HG02759 (cell line): ENCODE data around the gene IL27RA.
A peak's percentile ranks its signal among the peaks of the same experiment; 100 is the strongest.

Experiments
- ATAC-seq: cut with Tn5 transposase; IDR thresholded peaks from one replicate; pipeline ENCODE4 v1.9.1; 2021; ENCODE audit warnings: mild to moderate bottlenecking, moderate library complexity; ENCODE audit not compliant: unreplicated experiment

IL27RA gene

DNA sequence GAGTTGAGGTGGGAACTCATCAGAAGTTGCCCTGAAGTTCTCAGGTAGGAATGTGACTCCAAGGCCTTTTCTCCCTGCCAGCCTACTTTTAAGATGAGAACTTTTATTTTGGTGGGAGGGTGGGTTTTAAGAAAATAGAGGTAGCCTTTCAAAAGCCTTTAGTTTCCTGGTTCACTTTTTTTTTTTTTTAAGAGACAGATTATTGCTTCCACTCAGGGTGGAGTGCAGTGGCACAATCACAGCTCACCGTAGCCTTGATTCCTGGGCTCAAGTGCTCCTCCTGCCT is 51.1 kb downstream of the IL27RA start:
- no peak for ATAC-seq

DNA sequence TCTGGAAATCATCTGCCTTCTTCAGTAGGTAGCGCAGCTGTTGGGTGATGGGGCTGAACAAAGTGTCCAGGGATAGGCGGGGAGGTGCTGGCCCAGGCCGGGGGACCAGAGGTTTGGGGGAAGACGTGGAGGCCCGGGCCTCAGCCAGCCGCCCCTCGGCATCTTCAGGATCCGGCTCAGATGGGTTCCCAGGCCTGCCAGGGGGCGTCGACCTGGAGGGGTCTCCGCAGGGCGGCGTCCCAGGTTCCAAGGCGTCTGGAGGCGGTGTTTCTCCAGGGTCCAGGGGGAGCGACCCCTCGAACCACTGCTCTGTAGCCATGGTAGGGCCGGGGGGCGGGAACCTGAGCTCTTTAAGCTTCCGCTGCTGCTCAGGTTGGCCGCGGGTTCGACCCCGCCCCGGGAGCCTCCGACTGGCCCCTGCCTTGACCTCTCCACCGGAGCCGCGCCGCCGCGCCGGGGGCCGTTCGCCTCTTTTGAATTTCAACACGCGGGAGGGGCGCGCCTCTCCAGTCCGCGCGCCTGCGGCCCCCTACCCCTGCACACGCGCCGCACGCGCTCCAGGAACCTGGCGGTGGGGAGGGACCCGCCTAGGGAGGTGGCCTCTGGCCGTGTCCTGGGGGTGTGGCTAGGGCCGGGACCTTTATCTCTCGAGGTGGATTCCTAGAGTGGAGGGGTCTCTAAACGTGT is 53.9 kb downstream of the IL27RA start, which contains the start of gene C19orf67:
Gene C19orf67, minus strand, starts transcription at position 475 of the 687 bp plus-strand sequence. Its CDS starts 156 bp downstream, at position 319.
- no peak for ATAC-seq

DNA sequence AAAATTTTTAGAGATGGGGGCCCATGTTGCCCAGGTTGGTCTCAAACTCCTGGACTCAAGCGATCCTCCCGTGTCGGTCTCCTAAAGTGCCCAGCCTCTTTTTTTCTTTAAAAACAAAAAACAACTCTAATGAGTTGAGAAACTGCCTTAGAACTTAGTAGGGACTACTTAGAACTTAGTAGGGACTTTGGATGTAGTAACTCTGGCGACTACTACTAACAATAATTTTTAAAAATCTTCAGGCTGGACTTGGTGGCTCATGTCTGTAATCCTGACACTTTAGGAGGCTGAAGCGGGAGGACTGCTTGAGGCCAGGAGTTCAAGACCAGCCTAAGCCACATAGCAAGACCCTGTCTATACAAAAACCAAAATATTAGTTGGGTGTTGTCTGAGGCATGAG is 54.5 kb downstream of the IL27RA start:
- ATAC-seq, result no peak

DNA sequence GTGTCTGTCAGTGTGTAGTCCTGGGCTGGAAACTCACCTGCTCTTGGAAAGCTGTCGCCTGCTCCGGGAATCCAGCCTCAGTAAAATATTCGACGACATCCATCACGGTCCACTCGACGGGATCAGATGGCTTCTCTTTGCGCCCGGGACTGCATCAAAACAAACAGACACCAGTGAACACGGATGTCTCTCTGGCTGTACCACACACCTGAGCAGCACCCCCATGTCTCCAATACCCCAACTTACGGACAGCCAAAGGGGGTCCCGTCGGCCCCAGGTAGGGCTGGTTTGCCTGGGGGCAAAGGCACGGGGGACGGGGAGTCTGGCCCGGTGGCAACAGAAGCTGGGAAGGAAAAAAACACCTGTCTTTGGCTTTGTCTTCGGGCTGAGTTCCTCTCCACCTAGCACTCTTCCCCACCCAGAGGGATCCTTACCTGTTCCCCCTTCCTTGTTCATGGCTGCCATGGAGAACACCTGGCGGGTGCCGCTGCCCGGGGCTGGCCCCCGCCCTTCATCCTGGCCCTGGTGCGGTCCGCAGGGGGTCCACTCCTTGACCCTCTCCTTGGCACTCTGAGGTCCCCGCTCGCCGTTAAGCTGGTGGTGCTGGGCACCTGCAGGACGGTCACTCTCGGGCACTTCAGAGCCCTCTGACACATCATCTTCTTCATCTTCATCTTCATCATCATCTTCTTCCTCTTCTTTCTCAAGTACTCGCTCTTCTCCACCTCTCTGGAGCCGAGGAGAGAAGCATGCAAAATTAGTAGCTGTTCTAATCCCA is 57.3 kb downstream of the IL27RA start:
- ATAC-seq, result no peak

DNA sequence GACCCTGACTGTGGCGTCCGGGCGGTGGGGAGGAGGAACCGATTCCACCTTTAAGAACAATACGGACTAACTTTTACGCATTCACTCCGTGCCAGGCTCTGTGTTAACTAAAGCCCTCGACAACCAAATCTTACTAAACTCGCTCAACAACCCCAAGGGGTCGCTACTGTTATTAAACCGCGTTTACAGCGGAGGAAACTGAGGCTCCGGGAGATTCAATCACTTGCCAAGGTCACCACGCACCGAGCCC is 57.8 kb downstream of the IL27RA start:
- ATAC-seq, result no peak

DNA sequence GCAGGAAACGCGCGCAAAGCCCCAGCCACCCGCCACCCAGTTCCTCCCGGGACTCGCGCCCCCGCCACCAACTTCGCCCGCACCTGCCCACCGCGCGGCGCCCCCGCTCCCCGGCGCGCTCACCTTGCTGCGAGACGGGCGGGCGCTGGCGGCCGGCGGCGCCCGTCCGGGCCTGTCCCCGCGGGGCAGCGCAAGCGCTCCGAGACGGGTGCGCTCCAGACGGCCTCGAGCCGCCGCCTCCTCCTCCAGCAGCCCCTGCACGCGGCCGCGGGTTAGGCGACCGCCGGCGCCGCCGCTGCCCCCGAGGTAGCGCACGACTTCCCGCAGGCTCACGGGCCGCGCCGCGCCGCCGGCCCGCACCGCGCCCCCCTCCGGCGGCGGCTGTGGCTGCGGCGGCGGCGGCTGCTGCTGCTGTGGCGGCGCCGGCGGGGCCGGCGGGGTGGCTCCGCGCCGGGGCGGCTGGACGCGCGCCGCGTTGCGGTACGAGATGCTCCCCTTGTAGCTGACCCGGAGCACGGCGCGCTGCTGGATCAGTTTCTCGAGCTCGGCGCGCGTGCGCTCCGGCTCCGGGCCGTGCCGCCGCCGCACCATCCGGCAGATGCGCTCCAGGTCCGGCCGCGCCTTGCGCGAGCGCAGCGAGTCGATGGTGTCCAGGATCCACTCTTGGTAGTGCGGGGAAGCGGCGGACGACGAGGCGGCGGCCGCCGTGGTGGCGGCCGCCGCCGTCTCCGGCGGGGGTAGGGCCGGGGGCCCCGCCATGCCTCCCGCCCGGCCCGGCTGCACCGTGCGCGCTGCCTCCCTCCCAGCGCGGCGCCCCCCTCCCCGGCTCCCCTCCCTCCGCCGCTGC is 58.3 kb downstream of the IL27RA start:
- peak; percentile 30 for ATAC-seq

DNA sequence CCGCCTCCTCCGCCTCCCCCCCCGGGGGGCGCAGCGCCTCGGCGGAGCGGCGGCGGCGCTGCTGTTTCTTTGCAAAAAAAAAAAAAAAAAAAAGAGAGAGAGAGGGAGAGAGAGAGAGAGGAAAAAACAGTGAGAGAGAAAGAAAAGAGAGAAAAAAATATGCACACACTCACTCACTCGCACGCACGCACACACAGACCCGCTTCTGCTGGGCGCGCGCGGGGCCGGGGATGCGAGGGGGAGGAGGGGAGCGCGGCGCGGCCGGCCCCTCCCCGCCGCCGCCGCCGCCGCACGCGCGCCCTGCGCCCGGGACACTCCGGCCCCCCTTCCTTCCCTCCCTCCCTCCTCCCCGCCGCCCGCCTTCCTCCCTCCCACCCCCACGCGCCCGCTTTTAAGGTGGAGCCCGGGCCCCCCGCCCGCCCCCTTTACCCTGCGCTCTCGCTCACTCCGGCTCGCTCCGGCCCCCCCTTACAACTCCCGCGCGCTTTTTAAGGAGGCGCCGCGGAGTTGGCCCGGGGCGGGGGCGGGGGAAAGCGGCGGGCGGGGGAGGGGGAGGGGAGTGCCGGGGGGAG is 59.0 kb downstream of the IL27RA start, which contains the start of gene SAMD1:
Gene SAMD1, minus strand, starts transcription at position 243 of the 572 bp plus-strand sequence.
- ATAC-seq, result peak; percentile 52

DNA sequence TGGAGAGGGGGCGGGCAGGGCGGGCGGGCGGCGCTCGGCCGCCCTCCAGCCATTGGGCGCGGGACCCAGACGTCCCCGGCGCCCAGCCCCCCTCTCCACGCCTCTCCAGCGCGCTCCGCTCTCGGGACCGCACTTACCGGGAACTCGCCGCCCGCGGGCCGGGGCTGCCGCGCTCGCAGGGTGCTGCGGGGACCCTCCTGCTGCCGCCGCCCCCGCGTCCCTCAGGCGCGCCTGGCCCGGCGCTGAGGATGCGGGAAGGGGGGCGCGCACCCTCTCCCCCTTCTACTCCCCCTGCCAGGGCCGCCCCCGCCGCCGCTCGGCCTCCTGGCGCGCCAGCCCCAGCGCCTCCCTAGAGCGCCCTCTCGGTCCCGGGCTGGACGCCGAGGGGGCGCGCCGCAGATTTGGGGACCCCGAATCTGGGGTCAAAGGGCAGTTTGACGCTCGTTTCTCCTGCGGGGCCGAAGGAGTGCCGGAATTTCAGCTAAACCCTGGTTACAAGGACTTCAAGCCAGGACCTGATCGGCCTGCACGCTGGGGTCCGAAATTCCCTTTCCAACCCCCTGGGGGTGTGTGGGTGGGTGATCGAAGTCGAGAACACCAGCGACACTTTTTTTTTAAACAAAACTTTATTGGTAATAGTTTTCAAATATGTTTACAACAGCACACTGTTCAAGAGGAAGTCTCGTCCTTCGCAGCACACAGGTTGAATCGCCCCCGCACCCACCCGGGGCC is 59.7 kb downstream of the IL27RA start:
- peak; percentile 66 for ATAC-seq

DNA sequence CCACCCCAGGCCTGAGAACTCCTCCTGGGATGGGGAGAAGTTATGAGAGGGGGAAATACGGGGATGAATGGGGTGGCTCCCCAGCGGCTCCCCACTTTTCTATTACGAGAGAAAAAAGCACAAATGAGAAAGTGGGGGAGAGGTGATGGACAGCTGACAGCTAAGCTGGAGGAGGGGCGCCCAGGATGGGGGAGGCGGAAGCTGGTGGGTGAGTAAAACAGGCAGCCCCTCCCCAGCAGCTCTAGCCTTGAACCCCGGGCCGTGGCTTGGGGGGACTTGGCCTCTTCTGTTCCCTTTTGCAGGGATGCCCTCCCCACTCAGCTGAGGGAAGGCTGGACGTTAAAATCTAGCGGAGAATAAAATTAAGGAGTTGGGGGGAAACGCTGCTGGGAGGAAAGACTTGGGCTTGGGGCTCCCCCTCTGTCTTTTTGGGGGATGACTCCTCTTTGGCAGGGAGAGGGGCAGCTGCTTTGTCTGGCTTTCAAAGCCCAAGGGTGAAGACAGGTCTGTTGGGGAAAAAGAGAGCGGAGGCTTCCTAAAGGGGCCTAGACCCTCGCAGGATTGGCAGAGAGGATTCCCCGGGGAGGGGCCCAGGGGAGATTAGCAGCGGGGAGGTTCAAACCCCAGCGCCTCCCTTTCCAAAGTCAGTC is 60.4 kb downstream of the IL27RA start:
- ATAC-seq, result no peak

DNA sequence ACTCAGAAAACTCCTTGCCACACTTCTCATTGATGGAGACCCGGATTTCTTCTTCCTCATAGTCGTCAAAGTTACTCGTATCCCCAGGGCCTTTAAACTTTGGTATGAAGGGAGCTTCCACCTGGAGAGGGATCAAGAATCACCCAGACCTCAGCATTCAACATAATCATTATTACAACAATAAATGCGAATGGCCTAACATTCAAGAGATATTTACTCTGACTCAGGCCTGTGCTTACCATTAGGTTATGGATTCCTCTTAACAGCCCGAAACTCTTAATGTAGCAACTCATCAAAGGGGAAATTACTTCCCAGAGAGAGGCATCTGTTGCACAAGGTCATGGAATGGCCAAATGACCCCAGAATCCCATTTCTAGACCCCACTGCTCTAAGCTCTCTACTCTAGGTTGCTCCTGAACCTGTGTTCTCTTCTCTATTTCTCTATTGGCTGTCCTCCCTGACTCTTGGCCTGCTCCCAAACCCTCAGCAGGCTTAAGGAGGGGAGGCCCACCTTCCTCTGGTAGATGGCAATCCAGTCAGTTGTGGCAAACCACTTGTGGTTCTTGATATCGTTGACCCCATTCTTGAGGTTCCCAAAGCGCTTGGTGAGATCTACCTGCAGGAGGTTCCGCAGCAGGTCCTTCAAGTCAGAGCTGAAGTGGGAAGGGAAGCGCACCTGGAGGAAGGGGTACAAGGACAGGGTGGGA is 61.7 kb downstream of the IL27RA start:
- ATAC-seq, result no peak

DNA sequence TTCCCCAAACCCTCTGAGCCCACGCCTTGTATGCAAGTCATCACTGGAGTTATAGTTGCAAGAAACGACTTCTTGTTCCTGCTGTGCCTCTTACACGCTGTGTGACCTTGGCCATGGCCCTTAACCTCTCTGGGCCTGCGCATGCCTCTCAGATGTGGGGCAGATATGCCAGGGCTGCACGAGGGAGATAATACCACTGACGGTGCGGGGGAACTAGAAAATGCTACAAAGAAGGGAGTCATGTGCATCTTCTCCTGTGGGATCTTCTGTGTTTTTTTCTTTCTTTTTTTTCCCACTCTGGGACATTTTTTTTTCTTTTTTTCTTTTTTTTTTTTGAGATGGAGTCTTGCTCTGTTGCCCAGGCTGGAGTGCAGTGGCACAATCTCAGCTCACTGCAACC is 63.3 kb downstream of the IL27RA start:
- no peak for ATAC-seq

DNA sequence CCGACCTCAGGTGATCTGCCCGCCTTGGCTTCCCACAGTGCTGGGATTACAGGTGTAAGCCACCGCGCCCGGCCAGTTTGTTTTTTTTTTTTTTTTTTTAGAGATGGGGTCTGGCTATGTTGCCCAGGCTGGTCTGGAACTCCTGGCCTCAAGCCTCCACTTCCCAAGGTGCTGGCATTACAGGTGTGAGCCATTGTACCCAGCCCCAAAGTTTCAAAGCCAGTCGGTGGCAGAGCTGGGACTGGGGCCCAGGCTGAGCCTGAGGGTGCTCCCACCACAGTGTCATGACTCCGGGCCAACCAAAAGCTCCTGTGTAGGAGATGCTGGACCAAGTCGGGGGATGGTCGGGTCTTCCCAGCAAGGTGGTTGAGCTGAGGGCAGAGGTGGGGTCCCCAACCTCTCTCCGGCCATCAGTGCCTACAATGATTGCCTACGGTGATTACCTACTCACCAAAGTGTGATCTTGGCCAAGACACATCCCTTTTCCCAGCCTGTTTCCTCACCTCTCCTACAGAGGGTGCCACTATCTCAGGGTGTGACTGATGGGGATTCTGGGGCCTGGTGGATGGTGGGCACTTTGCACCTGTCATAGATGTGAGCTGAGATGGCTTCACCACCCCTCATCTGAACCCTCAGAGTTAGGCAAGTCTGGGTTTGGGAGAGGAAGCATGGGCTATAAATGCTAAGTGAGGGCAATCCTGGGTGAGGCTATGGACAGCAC is 64.9 kb downstream of the IL27RA start:
- no peak for ATAC-seq

DNA sequence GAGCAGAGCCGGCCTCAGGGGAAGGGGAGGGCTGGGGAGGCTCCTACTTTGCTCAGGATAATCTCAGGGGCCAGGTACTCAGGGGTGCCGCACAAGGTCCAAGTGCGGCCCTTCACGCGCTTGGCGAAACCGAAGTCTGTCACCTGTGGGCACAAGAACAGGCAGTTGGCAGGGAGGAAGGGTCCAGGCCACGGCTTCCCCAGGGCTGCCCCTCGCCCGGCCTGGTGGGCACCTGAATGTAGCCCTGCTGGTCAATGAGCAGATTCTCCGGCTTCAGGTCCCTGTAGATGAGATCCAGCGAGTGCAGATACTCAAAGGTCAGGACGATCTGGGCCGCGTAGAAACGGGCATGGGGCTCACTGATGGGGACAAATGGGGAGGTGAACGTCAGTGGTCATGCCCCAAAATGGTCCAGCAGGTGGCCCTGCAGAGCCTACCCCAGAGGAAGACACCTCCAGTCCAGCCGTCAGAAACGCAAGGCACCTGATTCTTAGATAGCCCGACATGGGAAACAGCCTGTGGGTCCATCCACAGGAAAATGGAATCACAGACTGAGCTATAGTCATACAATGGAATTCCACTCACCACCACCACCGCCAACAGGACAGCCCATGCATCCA is 66.1 kb downstream of the IL27RA start:
- ATAC-seq, result no peak

DNA sequence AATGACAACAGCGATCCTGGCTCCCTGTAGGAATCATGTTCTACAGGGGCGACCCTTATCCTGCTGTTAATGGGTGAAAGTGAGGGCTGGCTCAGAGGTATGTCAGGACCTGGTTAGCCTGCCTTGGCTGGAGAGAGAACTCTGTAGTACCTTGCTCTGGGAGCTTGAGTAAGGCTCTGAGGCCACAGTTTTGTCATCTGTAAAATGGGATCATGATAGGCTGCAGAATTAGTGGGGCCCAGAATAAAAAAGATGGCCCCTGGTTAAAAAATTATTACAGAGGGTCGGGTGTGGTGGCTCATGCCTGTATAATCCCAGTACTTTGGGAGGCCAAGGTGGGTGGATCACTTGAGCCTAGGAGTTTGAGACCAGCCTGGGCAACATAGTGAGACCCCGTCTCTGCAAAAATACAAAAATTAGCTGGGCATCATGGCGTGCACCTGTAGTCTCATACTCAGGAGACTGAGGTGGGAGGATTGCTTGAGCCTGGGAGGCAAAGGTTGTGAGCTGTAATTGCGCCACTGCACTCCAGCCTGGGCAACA is 69.5 kb downstream of the IL27RA start:
- ATAC-seq, result no peak

DNA sequence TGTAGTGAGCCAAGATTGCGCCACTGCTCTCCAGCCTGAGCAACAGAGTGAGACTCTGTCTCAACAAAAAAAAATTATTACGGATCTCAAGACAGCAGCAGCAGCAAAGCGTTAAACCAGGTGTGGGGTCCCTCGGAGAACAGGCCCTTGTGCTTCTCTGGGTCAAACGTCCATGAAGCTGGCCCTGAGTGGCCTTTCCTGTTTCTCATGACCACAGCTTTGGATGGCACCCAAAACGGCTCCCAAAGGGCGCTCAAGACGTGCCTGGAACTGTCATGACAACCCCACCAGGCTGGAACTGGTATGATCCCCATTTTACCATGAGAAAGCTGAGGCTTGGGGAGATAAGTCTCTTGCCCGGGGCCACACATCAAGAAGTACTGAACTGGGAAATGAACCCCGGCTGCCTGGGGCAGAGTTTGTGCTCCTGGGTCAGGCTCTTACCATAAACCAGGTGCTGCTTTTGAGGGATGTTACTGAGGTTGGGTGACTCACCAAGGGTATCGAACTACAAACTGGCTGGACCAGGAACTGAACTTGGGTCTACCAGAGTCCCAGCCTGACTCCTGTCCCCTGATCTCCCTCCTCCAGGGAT is 70.6 kb downstream of the IL27RA start:
- no peak for ATAC-seq

DNA sequence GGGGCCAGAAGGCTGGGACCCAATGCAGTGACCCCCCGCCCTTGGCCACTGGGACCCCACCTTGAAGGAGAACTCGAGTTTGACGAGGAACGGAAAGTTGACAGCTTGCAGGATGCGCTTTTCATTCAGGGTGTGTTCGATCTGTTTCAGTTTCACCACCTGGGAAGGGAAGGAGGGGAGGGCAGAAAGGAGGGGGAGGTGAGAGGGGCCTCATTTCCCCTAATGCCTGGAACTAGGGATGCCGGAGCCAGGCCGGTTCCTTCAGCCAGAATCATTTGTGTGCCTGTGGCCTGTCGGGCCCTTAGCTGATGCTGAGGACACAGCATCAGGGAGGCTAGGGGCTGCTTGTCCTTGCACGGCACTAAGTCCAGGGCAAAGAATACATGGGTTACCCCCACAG is 71.2 kb downstream of the IL27RA start:
- ATAC-seq, result no peak
